HK-2 (cell line): ENCODE data around the gene CFAP52.
"Not testable (repeated sequence)": the region's sequence is repeated elsewhere in the genome, so short reads cannot be mapped to it uniquely, and the experiment has no call there.

Source experiments
- DNase-seq: peaks from one replicate; pipeline ENCODE4 v3.0.0-alpha.2; 2018; ENCODE audit not compliant: unreplicated experiment

Gene CFAP52

DNA sequence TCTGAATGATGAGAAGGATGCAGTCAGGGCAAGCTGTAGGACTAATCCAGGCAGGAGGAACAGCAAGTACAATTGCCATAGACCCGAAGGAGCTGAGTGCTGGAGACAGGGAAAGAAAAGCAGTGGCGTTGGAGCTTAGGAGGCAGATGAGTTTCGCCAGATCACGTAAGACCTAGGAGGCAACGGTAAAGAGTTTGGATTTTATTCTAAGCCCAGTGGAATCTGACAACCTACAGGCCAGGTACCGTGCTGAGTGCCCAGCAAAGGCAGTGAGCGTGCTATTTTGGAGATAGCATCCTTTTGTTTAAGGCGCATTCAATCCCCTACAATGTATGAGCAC lies 70.1 kb downstream of the CFAP52 start:
- DNase-seq, result peak; percentile 19

DNA sequence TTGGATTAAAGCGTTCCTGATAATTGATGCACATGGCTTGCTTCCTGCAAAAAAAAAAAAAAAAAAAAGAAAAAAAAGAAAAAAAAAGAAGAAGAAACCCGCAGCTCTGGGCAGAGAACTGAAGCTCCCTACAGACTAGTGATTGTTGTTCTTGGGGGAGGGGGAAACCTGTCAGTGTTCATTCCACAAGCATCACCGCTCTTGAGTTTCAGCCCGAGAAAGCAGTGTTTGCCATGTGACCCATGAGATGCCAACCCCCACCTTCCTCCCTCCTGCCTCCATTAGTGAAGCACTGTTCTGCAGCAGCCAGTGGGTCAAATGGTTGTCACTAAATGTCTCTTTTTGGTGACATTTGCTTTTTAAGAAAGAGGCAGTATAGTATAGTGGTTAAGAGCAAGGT lies 70.6 kb downstream of the CFAP52 start:
- no peak for DNase-seq

DNA sequence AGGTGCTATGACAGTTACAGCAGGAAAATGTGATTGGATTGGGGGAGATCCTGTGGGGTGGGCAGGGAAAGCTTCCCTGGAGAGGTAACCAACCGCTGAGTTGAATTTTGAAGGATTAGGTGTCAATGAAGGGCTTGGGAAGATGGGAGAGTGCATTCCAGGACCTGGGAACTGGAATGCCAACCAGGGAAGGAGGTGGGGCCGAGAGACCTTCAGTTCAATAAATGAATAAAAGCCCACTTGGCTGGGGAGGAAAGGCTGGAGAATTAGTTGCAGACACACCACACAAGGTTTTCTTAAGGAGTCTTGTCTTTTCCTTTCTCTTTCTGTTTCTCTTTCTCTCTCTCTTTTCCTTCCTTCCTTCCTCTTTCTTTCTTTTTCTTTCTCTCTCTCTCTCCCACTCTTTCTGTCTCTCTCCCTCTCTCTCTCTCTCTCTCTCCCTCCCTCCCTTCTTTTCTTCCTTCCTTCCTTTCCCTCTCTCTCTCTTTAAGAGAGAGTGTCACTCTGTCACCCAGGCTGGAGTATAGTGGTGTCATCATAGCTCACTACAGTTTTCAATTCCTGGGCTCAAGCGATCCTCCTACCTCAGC lies 72.2 kb downstream of the CFAP52 start:
- no peak for DNase-seq

DNA sequence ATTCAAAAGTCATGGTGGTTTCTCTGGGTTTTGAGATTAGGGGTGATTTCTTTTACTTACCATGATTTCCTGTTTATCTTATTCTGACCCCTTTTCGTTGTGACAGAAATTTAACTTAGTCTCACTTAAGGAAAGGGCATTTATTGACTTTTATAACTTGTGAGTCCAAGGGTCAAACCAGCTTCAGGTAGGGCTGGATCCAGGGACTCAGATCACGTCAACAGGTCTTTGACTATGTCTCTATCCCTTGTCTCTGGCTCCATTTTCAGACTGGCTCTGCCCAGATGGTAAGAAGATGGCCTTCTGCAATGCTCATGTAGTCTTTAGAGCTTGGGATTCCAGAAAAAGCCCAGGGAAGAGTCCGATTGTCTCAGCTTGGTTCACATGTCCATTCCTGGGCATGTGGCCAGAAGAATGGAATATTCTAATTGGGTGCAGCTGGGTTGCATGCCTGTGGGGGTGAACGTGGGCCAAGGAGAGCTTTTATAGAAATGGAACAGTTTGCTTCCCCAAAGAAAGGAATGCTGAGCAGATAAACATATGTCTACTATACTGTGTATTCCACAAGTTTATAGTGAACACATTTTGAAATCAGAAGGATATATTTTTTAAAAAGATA lies 82.3 kb downstream of the CFAP52 start:
- DNase-seq, result no peak

DNA sequence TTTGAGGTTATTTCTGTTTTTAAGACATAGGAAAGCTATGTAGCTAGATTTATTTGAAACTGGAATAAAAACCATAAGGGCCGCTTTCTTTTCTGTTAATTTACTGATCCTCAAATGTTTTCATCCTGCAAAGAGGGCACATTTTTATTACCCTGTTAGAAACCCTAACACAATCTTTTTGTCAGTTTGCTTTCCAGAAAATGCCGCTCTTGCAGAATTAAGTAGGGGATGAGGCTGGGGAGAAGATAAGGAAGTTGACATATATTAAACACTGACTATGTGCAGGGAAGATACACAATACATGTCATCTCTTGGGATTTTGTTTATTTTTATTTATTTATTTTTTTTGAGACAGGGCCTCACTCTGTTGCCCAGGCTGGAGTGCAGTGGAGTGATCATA lies 84.6 kb downstream of the CFAP52 start:
- DNase-seq, result no peak

DNA sequence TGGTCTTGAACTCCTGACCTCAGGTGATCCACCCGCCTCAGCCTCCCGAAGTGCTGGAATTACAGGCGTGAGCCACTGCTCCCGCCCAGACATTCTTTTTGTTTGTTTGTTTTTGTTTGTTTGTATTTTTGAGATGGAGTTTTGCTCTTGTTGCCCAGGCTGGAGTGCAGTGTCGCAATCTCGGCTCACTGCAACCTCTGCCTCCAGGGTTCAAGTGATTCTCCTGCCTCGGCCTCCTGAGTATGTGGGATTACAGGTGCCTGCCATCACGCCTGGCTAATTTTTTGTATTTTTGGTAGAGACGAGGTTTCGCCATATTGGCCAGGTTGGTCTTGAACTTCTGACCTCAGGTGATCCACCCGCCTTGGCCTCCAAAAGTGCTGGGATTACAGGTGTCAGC lies 87.1 kb downstream of the CFAP52 start:
- not testable (repeated sequence) for DNase-seq

DNA sequence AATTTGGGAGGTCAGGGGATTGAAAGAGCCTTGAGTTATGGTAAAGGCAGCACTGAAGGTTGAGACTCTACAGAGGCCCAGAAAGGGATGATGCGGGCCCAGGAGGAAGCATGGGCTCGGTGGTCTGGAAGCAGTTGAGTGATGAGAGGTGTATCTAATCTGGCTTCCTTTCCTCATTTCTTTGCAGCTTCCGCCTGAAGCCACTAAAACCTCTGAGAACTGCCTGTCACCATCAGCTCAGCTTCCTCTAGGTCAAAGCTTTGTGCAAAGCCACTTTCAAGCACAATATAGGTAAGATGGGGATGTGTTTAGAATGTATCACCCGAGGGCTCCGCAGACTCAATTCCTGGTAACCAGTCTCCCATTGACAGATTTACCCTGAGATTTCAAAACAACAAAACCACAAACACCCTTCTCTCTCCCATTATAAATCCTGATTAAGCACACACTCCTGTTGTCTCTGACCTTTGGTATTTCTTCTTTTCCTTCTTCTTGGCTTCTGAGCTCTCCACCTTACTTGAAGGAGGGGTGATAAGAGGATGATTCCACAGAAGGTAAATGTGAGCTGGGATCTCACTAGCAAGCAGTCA lies 90.1 kb downstream of the CFAP52 start:
- no peak for DNase-seq

DNA sequence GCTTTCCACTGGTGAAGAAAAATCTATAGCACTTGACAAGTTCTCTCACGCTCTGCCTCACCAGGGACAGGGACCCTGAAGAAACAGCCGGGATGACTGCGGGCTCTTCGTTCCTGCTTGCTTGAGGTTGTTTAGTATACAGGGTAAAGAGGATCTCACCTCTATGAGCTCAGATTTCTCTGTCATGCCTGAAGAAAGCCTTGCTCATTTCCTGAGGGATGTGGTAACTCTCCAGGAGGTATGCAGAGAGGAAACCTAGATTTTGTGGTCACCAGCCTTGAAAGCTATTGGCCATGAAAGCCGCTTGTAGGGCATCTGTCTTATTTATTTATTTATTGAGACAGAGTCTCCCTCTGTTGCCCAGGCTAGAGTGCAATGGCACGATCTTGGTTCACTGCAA lies 92.1 kb downstream of the CFAP52 start:
- DNase-seq, result peak; percentile 53

DNA sequence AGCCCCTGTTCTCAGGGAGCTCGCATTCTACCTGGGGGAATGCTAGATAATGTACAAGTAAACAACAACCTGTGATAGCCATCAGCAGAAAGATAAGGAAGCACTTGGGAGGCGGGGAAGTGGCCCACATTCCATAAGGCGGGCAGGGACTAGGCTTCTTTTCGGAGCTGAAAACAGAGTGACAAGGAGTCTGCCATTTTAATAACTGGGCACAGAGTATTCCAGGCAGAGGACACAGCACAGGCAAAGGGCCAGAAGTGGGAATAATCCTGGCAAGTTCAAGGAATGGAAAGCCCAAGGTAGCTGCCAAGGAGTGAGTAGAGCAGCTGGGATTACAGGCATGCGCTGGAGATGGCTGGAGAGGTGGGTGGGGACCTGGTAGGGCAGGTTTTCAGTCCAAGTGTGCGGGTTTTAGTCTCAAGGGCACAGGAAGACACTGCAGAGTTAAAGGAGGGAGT lies 93.1 kb downstream of the CFAP52 start:
- no peak for DNase-seq

DNA sequence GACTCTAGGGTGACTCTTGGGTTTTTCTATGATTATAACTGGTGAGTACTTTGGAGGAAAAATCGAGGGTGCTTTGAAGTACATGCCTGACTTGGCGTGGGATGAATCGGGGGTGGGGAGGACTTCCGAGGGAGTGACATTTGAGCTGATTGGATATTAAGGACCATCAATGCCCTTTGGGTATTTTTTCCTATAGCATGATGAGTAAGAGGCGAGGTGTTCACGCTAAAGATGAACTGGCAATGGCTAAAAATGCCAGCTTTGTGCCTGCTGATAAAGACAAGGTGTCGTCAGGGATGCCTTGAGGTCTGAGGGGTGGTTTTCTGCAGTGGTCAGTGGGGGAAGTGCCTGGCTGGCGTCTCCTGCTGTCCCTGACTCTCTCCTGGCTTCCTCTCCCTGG lies 94.2 kb downstream of the CFAP52 start:
- DNase-seq, result no peak

DNA sequence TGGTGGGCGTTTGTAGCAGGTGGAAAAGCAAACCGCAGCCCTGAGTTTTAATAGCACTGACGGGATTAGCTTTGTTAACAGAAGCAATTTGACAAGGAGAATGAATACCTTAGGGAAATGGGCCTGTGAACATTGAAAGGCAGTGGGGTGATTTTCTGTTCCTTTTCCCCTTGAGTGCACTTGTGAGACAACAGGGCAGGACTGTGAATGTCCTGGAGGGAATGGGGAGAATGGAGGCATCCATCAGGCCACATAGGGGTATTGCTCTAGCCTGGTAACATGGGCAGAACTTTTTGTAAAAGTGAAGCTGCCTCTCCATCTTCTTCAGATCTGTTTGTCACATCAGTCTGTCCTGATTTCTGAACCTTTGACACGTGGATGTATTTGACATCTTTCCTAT lies 95.1 kb downstream of the CFAP52 start:
- DNase-seq, result no peak

DNA sequence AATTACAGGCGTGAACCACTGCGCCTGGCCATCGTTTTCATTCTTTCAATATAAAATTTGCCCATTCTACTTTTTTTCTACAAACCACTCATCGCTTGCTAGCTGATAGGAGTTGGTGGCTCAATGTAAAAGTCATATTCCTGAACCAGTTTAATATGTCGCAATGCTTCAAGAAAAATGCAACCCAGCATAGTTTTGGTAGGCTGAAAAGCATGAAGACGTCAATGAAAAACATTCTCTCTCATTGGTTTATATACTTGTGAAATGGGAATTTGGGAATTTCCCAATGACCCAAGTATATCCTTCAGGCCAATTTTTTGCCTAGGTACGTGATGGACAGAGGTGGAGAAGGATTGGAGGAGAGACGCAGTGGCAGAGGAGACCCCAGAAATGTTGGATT lies 95.8 kb downstream of the CFAP52 start:
- no peak for DNase-seq

DNA sequence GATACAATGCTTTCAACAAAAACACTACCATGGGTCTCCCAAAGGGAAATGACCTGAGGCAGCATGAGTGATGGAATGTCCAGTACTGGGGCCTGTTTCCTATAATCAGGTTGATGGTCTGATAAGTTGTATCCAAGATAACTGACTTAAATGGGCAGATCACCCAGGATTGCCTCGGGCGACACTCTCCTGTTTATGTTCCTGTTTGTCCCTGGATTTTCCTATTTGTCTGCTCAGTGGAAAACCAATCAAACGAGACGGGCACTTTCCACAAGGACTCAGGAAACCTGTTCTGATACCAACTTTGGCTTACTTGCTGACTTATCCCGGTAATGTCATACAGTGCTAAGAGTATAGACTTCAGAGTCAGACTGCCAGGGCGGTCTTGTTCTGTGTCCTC lies 96.2 kb downstream of the CFAP52 start:
- DNase-seq, result no peak

DNA sequence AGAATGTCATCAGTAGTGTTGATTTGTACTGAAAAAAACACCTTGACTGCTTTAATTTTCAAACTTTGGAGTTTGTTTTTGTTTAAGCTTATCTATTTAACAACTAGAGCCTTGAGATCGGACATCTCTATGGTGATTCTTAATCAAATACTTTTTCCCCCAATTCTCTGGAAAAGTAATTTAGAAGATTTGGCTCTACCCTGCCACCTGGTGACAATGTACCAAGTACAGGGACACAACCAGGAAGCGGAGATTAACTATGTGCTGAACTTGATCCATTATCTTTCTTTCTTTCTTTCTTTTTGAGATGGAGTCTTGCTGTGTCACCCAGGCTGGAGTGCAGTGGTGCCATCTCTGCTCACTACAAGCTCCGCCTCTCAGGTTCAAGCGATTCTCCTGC lies 99.6 kb downstream of the CFAP52 start:
- no peak for DNase-seq

DNA sequence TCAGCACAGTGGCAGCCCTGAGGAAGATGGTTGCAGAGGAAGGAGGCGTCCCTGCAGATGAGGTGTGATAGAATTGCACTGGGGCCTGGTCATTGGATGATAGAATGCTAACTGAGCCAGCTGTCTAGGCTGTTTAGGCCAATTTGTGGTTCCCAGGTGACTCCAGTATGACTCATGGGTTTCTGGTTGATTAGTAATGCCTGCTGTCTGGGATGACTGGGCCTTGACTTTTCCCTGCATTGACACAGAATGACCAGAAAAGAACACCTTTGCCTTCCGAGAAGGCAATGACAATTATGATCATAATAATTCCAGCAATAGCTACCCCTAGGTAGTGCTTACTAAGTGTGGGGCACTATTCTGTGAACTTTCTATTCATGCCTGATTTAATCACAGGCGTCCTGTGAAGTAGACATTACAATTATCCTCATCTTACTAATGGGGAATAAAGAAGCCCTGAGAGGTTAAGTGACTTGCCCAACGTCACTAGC lies 100.4 kb downstream of the CFAP52 start:
- peak; percentile 80 for DNase-seq

DNA sequence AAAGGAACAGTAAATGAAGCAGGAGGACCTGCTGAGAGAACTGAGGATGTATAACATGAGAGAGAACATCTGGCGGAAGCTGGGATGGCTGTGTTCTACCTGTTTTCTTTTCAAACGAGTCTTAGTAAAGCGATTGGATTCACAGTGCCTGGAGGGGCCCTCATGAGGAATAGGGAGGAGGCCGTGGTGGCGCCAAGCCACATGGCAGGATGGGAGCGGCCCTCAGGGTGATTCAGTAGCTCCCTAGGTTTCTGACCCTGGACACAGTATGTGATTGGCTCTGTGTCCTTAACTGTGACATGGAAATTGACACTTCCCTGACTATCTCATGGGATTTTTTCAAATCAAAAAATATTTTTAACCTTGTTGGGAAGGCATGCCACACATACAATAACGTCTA lies 101.0 kb downstream of the CFAP52 start:
- peak; percentile 31 for DNase-seq

DNA sequence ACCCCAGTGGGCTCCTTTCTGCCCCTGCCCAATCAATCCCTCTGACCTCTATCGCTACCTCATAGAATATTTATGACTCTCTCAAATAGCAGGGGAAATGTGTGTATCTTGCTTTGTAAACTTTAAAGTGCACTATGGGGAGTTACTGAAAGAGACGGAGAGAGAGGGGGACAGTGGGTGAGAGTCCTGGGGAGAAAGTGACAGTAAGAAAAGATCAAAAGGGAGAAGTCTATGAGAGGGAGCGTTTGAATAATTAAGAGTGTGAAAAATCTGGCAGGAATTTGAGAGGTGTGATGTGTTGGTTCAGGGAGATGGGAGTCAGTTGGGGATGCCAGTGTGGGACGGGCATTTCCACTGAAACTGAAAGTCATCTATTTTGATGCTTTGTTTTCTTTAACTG lies 101.5 kb downstream of the CFAP52 start:
- no peak for DNase-seq

DNA sequence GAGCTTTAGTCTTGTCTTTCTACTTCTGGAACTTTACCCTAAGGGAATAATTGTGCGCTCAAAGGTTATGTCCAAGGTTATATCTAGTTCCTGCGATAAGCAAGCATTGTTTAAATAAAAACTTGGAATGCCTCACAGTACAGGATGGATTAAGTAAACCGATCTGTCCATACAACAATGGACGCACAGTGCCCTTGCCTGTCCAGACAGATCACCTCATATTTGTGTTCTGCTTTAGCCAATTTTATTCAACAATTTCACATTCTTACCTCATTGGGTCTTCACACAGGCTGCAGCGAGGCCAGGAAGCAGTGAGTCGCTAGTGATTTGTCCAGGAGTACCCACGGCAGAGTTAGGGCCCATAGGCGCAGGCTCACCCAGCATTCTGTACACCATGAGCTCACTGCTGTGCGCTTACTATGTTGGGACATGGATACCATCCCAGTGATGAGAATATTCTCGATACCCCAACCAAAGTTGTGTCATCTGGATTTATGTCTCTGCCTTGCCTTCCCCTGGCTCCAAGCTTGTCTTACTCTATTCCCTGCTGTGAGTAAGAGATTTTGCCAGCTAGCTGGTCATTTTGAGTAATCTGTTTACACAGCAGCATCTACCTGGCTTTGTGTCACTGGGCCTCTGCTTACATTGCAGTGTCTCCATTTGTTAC lies 108.6 kb downstream of the CFAP52 start:
- DNase-seq, result no peak
